Calu3 (cell line): ENCODE measurements around the gene KCNMB3. TPM values are rescaled to one million over a fixed set of nuclear protein-coding genes. Genes with fewer than 3 reads are reported as not detected.
"Not testable (repeated sequence)": the region's sequence is repeated elsewhere in the genome, so short reads cannot be mapped to it uniquely, and the experiment has no call there.

ENCODE experiments used
- BruUV-seq: library from RNA; stranded (reverse); fragments of 400-500 nt; replicated peaks from 2 replicates; lab custom pipeline; 2021; lab: Mats Ljungman, UMichigan
- CTCF ChIA-PET: fragments of 300-600 bp; sonication (Branson Sonifier 250); formaldehyde crosslinking; loops from one replicate; lab custom pipeline; 2022; ENCODE audit warnings: antibody characterized with exemption; lab: Charles Lee
- DNase-seq: peaks from one replicate; pipeline ENCODE4 v3.0.0; 2022
- H3K27ac Mint-ChIP-seq: one replicate; pipeline ENCODE4 v1.8.0; 2022; ENCODE audit warnings: mixed read lengths; ENCODE audit not compliant: unreplicated experiment
- H3K27me3 Mint-ChIP-seq: one replicate; pipeline ENCODE4 v1.8.0; 2022; ENCODE audit warnings: mixed read lengths; ENCODE audit not compliant: unreplicated experiment
- H3K36me3 Mint-ChIP-seq: one replicate; pipeline ENCODE4 v1.8.0; 2022; ENCODE audit warnings: mild to moderate bottlenecking, moderate library complexity, mixed read lengths; ENCODE audit not compliant: insufficient read depth, unreplicated experiment
- H3K4me1 Mint-ChIP-seq: one replicate; pipeline ENCODE4 v1.8.0; 2022; ENCODE audit warnings: mild to moderate bottlenecking, low read depth, mixed read lengths; ENCODE audit not compliant: unreplicated experiment
- H3K4me3 Mint-ChIP-seq: one replicate; pipeline ENCODE4 v1.8.0; 2022; ENCODE audit warnings: mild to moderate bottlenecking, low read depth, moderate library complexity, mixed read lengths; ENCODE audit not compliant: unreplicated experiment
- H3K9me3 Mint-ChIP-seq: one replicate; pipeline ENCODE4 v1.8.0; 2022; ENCODE audit warnings: low read depth, mixed read lengths; ENCODE audit not compliant: unreplicated experiment
- CTCF ChIP-seq: fragments of 200-600 bp; IDR thresholded peaks from one replicate; pipeline ENCODE4 v1.8.0; 2022; ENCODE audit warnings: antibody characterized with exemption; ENCODE audit not compliant: unreplicated experiment
- intact Hi-C: fragments of 100-400 bp; cut with micrococcal nuclease; formaldehyde crosslinking; loops from one replicate; pipeline ENCODE4 v1.10.0; 2022; ENCODE audit not compliant: unreplicated experiment
- total RNA-seq: library from RNA; stranded (reverse); gene quantifications from 2 replicates; pipeline ENCODE4 v1.2.3, GENCODE V29; 2022

KCNMB3 gene
- total RNA-seq, 1 experiment from 2014 or later: 4.6 TPM

- no peak overlapping the region for H3K27ac Mint-ChIP-seq
- H3K4me1 Mint-ChIP-seq: peaks cover 26% of the 10 kb centered on the region
- H3K9me3 Mint-ChIP-seq: peaks cover 16% of the 10 kb centered on the region
- intact Hi-C loops: loop anchor here (5.0 kb wide), 1 partner anchor 112 kb away; the partner anchor contains the start of gene PIK3CA
- H3K36me3 Mint-ChIP-seq: peaks cover 6% of the 10 kb centered on the region
- no peaks in the 10 kb centered on the region for H3K27me3 Mint-ChIP-seq
- no TSS peak for BruUV-seq
- no peak for TF ChIP-seq CTCF
- no peak overlapping the region for H3K4me3 Mint-ChIP-seq
- CTCF ChIA-PET: no interaction called here
- DNase-seq: no peak
Observed at GRCh38 chr3:179258820-179259219, 7.9 kb upstream of the KCNMB3 start.

- BruUV-seq: not testable (repeated sequence)
Observed at GRCh38 chr3:179257742-179258141, 6.8 kb upstream of the KCNMB3 start.

GRCh38 chr3:179256813-179257212 lies 5.9 kb upstream of the KCNMB3 start:
- no peak for TF ChIP-seq CTCF
- Mint-ChIP-seq H3K9me3 (peaks cover 16% of the 10 kb centered on the region), H3K27ac (no peak overlapping the region), H3K36me3 (peaks cover 6% of the 10 kb centered on the region), H3K4me1 (peaks cover 26% of the 10 kb centered on the region), H3K27me3 (no peaks in the 10 kb centered on the region), H3K4me3 (no peak overlapping the region)
- intact Hi-C loops: loop anchor here (5.0 kb wide), 1 partner anchor 110 kb away; the partner anchor contains the start of gene PIK3CA
- CTCF ChIA-PET: no interaction called here
- BruUV-seq: no TSS peak
- no peak for DNase-seq

More at GRCh38 chr3:179257742-179258141, 6.8 kb upstream of the KCNMB3 start:
- DNase-seq, H3K27ac Mint-ChIP-seq, H3K4me3 Mint-ChIP-seq, H3K36me3 Mint-ChIP-seq, H3K27me3 Mint-ChIP-seq, CTCF ChIA-PET: not testable (repeated sequence)
- intact Hi-C loops: loop anchor here (5.0 kb wide), 1 partner anchor 110 kb away; the partner anchor contains the start of gene PIK3CA
- H3K4me1 Mint-ChIP-seq: peaks cover 26% of the 10 kb centered on the region
- H3K9me3 Mint-ChIP-seq: peaks cover 16% of the 10 kb centered on the region

- peaks cover 11% of the 10 kb centered on the region for H3K4me1 Mint-ChIP-seq
- no peaks in the 10 kb centered on the region for H3K27me3 Mint-ChIP-seq
- no peaks in the 10 kb centered on the region for H3K36me3 Mint-ChIP-seq
- TF ChIP-seq CTCF: no peak
- H3K9me3 Mint-ChIP-seq: no peaks in the 10 kb centered on the region
- peak overlapping the region; percentile 13 for H3K27ac Mint-ChIP-seq
- no TSS peak for BruUV-seq
- intact Hi-C loops: no loop called here
- no peak for DNase-seq
- CTCF ChIA-PET: no interaction called here
- no peak overlapping the region for H3K4me3 Mint-ChIP-seq
Observed at GRCh38 chr3:179247289-179248015, 3.5 kb downstream of the KCNMB3 start.

GRCh38 chr3:179244878-179245277 lies 6.0 kb downstream of the KCNMB3 start:
- no peak overlapping the region for H3K4me3 Mint-ChIP-seq
- no TSS peak for BruUV-seq
- H3K4me1 Mint-ChIP-seq: no peaks in the 10 kb centered on the region
- DNase-seq: no peak
- intact Hi-C loops: no loop called here
- H3K36me3 Mint-ChIP-seq: no peaks in the 10 kb centered on the region
- H3K9me3 Mint-ChIP-seq: no peaks in the 10 kb centered on the region
- no peak overlapping the region for H3K27ac Mint-ChIP-seq
- CTCF ChIA-PET: no interaction called here
- no peak for TF ChIP-seq CTCF
- H3K27me3 Mint-ChIP-seq: no peaks in the 10 kb centered on the region

- CTCF ChIA-PET, H3K27ac Mint-ChIP-seq, H3K27me3 Mint-ChIP-seq, H3K9me3 Mint-ChIP-seq, H3K4me3 Mint-ChIP-seq, DNase-seq, BruUV-seq, H3K4me1 Mint-ChIP-seq, H3K36me3 Mint-ChIP-seq, intact Hi-C loops: not testable (repeated sequence)
Observed at GRCh38 chr3:179242859-179243258, 8.1 kb downstream of the KCNMB3 start.

- H3K4me3 Mint-ChIP-seq, intact Hi-C loops, DNase-seq, H3K9me3 Mint-ChIP-seq, H3K27me3 Mint-ChIP-seq, H3K4me1 Mint-ChIP-seq, BruUV-seq, H3K27ac Mint-ChIP-seq: not testable (repeated sequence)
- peaks cover 11% of the 10 kb centered on the region for H3K36me3 Mint-ChIP-seq
- CTCF ChIA-PET: interaction anchor here (0.6 kb wide), 1 partner anchor 20 kb away, joined by 3 read pairs; no protein-coding TSS in a partner anchor
Observed at GRCh38 chr3:179240299-179240698, 10.6 kb downstream of the KCNMB3 start.
